Bronchial epithelial cell (primary cell): Measurements from ENCODE around the gene ASS1. TPM values are rescaled to one million over a fixed set of nuclear protein-coding genes. Genes with fewer than 3 reads are reported as not detected.
"Not testable (repeated sequence)": the region's sequence is repeated elsewhere in the genome, so short reads cannot be mapped to it uniquely, and the experiment has no call there.

ENCODE experiments used
- DNase-seq: peaks from one replicate; pipeline ENCODE4 v3.0.0-alpha.2; 2010; ENCODE audit warnings: low read depth
- FAIRE-seq: peaks from 2 replicates; lab custom pipeline; 2011; peaks lifted over from hg19 to GRCh38; lab: Jason Lieb, UNC
- H3K27me3 ChIP-seq: 2 replicates; pipeline ENCODE4 v1.5.1; 2011; ENCODE audit warnings: low read length; ENCODE audit not compliant: control insufficient read depth, insufficient read depth
- H3K36me3 ChIP-seq: 2 replicates; pipeline ENCODE4 v1.5.1; 2011; ENCODE audit warnings: low read length; ENCODE audit not compliant: control insufficient read depth, insufficient read depth
- H3K4me3 ChIP-seq: 2 replicates; pipeline ENCODE4 v1.5.1; 2011; ENCODE audit warnings: mild to moderate bottlenecking, low read depth, low read length, control low read depth
- CTCF ChIP-seq: IDR thresholded peaks from 2 replicates; pipeline ENCODE4 v1.5.1; 2011; ENCODE audit warnings: mild to moderate bottlenecking, moderate library complexity, low read length, control low read depth, inconsistent platforms; ENCODE audit not compliant: insufficient read depth, severe bottlenecking
- total RNA-seq: library from RNA; depleted of rRNA; stranded (reverse); fragments of >200 nt; gene quantifications from 2 replicates; pipeline ENCODE4 v1.2.1, GENCODE V29; 2014

ASS1 gene
- total RNA-seq, 1 donor from 2014 or later, result 415 TPM

DNA sequence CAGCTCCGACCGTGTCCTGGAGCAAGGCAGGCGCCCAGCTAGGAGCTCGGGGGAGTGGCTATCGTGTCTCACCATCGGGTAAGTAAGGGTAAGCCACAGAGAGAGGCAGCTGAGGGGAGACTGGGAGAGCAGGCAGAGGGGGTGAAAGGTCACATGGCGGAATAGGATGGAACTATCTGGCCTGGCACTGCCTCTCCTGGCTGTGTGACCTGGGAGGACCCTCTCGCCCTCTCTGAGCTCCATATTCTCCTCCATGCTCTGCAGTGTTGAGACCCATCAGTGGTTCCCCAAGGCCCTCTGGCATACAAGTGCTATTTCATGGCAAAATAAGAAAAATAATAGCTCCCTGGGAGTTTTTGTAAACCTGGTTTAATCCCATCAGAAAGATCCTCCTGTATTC lies 43.9 kb upstream of the ASS1 start:
- Histone ChIP-seq H3K4me3 (no peak overlapping the region), H3K27me3 (no peaks in the 10 kb centered on the region), H3K36me3 (no peaks in the 10 kb centered on the region)
- no peak for TF ChIP-seq CTCF
- FAIRE-seq, result no peak
- DNase-seq, result no peak

DNA sequence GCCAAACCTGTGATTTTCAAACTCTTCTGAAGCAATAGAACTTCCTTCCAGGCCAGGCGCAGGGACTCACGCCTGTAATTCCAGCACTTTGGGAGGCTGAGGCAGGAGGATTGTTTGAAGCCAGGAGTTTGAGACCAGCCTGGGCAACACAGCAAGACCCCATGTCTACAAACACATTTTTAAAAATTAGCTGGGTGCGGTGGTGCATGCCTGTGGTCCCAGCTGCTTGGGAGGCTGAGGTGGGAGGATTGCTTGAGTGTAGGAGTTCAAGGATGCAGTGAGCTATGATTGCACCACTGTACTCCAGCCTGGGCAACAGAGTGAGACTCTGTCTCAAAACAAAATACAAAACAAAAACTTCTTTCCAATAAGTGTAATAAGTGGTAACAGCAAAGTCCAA lies 43.0 kb upstream of the ASS1 start:
- H3K27me3 ChIP-seq, FAIRE-seq, DNase-seq, H3K4me3 ChIP-seq, H3K36me3 ChIP-seq: not testable (repeated sequence)

- peak; percentile 70 for FAIRE-seq
- H3K4me3 ChIP-seq, result no peak overlapping the region
- no peak for TF ChIP-seq CTCF
- H3K36me3 ChIP-seq, result no peaks in the 10 kb centered on the region
- no peak for DNase-seq
- H3K27me3 ChIP-seq, result no peaks in the 10 kb centered on the region
Observed at GRCh38 chr9:130402243-130402642, 42.5 kb upstream of the ASS1 start.

DNA sequence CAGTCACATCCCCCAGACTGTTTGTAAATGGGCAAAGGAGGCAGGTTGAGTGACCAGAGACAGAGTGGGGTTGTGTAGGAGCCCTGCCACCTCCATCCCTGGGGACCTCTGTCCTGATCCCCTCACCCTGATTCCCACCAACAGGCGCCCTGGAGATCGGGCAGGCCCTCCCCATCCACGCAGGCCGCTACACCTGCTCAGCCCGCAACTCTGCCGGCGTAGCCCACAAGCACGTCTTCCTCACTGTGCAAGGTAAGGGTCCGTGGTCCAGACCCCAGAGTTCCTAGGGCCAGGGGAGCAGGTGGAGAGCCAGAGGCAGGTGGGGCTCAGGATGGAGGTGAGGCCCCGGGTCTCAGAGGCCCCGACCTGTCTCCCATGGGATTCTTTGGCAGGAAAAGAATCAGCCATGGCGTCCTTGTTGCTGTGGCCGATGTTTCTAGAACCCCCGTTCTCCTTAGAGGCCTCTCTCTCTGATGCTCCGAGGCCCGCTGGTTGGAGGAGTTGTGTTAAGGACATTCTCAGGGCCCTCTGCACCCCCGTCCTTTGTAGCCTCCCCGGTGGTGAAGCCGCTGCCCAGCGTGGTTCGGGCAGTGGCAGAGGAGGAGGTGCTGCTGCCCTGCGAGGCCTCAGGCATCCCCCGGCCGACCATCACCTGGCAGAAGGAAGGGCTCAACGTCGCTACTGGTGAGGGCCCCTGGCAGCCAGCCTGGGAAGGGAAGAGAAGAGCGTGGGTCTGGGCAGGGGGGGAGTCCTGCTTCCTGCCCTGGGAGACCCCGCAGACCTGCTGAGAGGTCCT lies 41.9 kb upstream of the ASS1 start:
- DNase-seq (no peak), FAIRE-seq (no peak)
- H3K36me3 ChIP-seq, result no peaks in the 10 kb centered on the region
- TF ChIP-seq CTCF, result no peak
- no peak overlapping the region for H3K4me3 ChIP-seq
- H3K27me3 ChIP-seq, result no peaks in the 10 kb centered on the region

- H3K4me3 ChIP-seq, result no peak overlapping the region
- no peak for TF ChIP-seq CTCF
- H3K27me3 ChIP-seq, result no peaks in the 10 kb centered on the region
- H3K36me3 ChIP-seq, result no peaks in the 10 kb centered on the region
- FAIRE-seq (no peak), DNase-seq (no peak)
Observed at GRCh38 chr9:130405657-130406257, 39.0 kb upstream of the ASS1 start.

DNA sequence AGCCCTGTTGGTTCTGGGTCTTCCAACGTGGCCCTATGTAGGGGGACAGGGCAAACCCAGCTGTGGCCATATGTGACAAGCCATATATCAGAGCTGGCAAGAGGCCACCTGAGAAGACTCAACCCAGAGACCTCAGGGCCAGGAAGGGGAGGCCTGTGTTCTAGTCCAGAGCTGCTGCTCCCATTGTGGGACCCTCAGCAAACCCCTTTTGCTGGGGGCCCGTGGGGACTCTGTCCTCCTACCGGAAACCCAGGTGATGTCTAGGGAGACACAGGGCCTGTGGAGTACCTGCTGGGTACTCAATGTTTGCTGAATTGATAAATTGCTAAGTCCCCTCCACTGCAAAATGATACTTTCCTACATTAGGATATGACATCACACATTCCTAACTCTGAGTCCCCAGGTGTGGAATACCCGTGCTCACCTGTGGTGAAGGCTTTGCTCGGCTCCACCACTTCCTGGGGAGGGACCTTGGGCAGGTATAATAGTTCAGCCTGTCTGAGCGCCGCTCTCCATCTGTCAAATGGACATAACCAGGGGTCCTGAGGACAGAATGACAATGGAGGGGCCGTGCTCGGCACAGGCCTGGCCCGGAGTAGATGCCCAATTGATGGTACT lies 38.4 kb upstream of the ASS1 start:
- DNase-seq (peak; percentile 16), FAIRE-seq (no peak)
- no peak for TF ChIP-seq CTCF
- Histone ChIP-seq H3K27me3 (no peaks in the 10 kb centered on the region), H3K4me3 (no peak overlapping the region), H3K36me3 (no peaks in the 10 kb centered on the region)
